ENCODE results near the gene RAPGEF6.

RAPGEF6 gene

DNA sequence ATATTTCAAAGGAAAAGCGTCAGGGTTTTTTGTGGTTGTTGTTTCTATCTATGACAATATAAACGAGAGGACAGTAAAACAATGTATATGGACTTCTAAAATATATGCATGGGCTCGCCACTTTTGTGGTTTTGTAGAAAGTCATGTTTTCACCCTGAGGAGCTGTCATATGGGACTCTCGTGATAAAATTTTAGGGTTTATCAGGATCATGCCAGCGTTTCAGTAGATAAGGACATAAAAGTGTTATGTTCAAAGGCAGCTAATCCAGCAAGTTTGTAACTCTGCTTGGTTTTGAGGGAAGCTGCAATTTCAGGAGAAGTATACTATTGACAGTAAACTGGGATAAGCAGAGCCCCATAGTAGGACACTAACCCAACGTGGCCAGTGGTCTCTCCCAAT lies 250.9 kb downstream of the RAPGEF6 start:
- no peak for DNase-seq

DNA sequence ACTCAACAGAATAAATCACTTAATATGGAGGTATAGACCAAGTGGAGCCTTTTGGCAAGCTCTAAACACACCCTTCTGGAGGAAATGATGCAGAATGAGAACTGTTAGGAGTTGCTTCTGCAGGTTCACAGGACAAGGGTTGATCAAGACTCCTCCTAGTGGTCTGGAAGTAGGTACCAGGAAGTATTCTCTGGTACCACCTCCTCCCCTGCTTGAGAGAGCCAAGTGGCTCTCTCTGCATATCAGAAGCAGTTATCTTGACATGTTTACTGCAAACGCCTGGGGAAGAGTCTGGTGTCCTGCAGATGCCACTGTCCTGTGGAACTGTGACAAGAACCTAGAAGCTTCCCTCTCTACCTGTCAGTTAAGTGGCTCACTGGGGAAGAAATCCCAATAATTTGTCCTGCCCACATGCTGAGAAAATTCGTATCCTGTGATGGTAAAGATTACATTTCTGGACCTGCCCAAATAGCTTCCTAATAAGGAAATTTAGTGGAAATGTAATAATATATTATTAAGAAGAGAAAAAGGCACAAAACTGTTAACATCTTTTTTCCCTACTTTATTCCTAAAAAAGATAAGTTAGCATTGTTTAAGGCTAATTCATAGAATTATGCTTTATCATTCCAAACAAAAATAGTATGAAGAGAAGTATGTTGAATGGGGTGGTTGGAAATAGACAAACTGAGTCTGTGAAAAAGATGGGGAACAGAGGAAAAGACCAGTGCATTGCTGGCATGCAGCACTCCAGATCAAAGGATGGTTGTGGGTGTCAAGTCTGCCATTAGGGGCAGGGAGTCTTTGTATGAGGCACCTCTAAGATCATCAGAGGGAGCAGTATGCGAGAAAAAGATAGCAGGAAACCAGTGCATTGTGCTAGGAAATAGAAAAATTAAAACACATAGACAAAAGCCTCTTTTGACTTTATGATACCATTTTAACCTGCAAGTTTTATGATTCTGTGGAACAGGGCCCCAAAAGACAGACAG lies 252.3 kb downstream of the RAPGEF6 start:
- DNase-seq: peak; percentile 39 to 77 (median 70)

DNA sequence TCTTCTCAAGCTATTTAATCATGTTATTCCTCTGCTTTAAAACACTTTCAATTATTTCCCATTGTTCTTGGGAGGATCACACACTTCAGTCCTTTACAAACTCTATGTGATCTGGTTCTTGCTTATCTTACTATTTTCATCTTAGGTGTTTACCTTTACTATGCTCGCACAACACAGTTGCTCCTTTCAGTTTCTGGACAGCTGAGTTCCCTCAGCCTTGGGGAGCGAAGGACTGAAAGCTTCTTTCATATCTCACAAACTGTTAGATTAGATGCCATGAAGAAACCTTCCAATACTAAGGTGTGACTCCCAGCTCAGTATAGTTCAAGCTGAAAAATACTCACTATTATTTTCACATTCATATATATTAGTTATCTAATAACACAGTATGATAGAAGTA lies 253.3 kb downstream of the RAPGEF6 start:
- DNase-seq: no peak

DNA sequence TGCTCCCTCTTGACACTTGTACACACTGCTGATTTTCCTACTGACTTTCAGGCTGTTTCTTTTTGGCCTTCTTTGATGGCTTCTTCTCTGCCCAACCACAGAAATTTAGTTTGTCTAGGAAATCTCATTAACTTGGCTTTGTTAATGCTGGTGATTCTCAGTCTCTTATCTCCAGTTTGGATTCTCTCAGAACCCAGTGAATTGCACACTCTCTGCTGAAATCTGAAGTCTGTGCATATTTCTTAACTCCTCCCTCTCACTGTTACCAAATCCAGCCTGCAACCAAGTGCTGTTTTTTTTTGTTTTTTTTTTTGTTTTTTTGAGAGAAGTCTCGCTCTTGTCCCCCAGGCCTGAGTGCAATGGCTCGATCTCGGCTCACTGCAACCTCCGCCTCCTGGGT lies 254.0 kb downstream of the RAPGEF6 start:
- peak; percentile 6 to 69 (median 55) for DNase-seq

DNA sequence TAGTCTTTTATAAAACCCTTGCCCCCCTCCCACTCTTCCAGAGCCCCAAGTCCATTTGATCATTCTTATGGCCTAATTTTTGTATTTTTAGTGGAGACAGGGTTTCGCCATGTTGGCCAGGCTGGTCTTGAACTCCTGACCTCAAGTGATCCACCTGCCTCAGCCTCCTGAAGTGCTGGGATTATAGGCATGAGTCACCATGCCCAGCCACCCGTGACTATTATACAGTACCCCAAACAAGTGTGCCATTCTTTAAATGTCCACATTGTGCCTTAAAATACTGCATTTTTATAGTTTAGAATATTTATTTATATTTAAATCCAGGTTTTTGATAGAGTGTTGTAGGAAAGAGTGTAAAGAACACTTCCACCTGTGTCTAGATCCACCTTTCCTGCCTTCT lies 254.8 kb downstream of the RAPGEF6 start:
- DNase-seq: peak in 3 of 4 experiments; percentile 10 to 12 (median 12)

DNA sequence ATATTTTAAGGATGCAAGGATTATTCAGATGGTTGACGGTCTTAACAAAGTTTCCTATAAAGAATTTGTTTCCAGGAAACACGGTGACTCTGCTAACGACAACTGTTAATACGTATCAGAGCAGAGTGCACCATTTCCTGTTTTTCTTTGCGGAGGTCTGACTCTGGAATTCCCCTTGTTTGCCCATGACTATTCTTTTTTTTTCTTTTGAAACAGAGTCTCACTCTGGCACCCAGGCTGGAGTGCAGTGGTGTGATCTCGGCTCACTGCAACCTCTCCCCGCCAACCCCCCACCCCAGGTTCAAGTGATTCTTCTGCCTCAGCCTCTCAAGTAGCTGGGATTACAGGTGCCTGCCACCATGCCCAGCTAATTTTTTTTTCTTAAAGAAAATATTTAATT lies 255.3 kb downstream of the RAPGEF6 start:
- DNase-seq: peak; percentile 74 to 94 (median 84)

DNA sequence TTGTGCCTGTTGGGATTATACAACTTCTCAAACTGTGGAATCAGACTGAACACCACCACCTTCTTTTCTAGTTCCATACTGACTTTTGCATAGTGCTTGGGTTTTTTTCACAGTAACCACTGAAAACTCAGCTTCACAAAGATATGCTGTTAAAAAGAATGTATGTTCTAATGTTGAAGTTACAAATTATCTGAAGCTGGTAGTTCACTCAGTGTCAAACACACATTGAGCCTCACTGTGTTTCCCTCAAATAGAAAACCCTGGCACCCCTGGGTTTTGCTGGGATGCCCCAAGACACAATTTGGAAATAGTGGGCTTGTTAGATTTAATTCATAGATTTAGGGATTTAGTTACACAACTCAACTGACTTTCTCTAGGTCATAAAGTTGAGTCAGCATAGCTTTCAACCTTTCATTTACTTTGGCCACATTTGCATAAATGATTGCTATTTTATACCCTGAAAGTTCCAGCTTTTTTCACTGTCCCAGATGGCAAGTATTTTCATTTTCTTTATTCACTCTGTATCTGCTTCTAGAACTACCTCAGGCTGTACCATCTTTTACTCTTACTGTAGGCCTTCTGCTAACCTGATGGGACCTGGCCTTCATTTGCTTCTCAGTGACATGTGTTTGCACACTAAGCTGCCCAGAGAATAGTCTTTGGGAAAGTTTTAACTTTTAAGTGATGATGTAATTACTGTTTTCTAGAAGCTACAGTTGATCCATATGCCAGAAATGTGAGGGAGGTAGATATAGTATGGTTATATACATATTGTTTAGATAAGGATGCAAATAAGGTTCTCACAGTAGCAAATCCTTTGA lies 256.1 kb downstream of the RAPGEF6 start:
- DNase-seq: peak in 3 of 4 experiments; percentile 5 to 44 (median 19)

DNA sequence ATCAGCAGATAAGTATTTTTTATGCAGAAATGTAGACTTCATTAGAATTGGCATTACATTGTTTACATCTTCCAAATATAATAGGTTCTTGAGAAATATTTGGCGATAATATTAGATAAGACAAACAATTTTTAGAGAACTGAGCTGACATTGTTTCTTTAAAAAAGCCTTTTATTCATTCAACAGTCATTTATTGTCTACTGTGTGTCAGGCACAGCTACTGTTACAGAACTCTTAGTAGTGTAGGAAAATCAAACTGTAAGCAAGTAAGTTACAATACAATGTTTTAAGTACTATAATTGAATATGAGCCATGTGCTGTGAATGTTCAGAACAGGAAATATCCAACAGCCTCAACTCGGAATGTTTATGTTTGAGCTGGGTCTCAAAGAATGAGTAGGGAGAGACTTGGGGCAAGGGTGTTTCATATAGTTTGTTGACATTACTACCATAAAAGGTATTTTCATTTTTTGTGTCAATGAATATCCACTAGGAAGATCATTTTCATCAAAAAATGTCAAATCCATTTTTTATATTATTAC lies 257.2 kb downstream of the RAPGEF6 start:
- DNase-seq: no peak

DNA sequence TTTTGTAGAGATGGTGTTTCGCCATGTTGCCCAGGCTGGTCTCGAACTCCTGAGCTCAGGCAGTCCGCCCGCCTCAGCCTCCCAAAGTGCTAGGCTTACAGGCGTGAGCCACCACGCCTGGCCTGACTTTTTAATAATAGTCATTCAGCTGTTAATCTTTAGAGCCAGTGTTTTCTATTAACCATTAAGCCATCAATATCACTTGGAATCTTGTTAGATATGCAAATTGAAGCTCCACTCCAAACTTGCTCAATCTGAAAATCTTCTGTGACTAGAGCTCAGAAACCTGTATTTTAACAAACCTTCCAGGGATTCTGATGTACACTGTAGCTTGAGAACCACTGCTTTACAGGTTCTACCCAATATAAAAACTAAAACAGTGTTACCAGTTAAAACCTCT lies 257.7 kb downstream of the RAPGEF6 start:
- no peak for DNase-seq

DNA sequence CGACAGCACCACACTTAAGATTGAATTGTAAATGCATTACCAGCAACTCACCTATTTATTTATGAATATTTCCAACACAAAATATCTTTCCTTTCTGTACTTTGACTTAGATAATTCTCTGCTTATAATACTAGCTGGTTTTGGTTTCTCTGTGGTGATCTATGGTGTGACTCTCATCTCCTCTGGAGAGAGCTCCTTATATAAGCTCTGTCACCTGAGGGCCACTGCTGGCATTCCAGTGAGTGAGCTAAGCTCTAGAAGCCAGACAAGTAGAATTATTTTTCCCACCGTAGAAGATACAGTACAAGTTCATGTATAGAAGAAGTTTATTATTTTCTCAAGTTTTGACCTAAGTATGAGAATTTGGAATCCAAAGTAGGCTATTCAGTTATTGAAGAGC lies 259.7 kb downstream of the RAPGEF6 start:
- no peak for DNase-seq

Data from suppressor macrophage (primary cell).